Hepatocyte (in vitro differentiated cells): Measurements from ENCODE around the gene AOPEP.

Experiments used
- CTCF ChIP-seq: fragments of 200-600 bp; sonication (generic); IDR thresholded peaks from 2 replicates; pipeline ENCODE4 v1.5.1; 2016; ENCODE audit warnings: antibody characterized with exemption, mild to moderate bottlenecking; ENCODE audit not compliant: poor library complexity
- EZH2 ChIP-seq: fragments of 200-600 bp; sonication (generic); IDR thresholded peaks from 2 replicates; pipeline ENCODE4 v1.6.1; 2016; ENCODE audit warnings: antibody characterized with exemption, mild to moderate bottlenecking, borderline replicate concordance
- EZH2phosphoT487 ChIP-seq: fragments of 200-600 bp; sonication (generic); IDR thresholded peaks from one replicate; pipeline ENCODE4 v1.6.1; 2018; ENCODE audit warnings: antibody characterized with exemption, mild to moderate bottlenecking, low read depth, moderate library complexity; ENCODE audit not compliant: unreplicated experiment, severe bottlenecking

DNA sequence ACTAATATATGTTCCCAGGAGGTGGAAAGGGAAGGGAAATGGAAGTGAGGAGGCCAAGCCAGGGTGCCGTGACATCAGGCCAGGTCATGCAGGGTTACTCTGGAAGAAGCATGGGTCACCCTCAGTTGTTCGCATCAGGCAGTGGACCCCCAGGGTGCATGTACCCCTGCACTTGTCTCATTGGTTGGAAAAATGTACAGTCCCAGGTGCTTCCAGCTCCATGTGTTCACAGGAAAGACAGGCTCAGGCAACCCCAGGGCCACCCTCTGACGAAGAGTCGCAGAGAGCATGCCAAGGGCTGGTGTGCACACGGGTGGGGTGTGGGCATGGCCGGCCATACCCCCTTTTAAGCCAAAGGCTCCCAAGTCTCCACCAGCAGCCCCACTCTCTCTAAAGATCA, 208.9 kb downstream of the AOPEP start:
- no peak for TF ChIP-seq CTCF
- TF ChIP-seq EZH2phosphoT487: no peak
- no peak for TF ChIP-seq EZH2
